GM19468 (cell line): ENCODE data around the gene PPARA.
"Not testable (repeated sequence)": the region's sequence is repeated elsewhere in the genome, so short reads cannot be mapped to it uniquely, and the experiment has no call there.

Experiments used
- ATAC-seq: cut with Tn5 transposase; IDR thresholded peaks from one replicate; pipeline ENCODE4 v1.9.1; 2021; ENCODE audit warnings: mild to moderate bottlenecking, moderate library complexity, moderate number of reproducible peaks; ENCODE audit not compliant: unreplicated experiment; ENCODE audit errors: extremely low read depth

PPARA gene

DNA sequence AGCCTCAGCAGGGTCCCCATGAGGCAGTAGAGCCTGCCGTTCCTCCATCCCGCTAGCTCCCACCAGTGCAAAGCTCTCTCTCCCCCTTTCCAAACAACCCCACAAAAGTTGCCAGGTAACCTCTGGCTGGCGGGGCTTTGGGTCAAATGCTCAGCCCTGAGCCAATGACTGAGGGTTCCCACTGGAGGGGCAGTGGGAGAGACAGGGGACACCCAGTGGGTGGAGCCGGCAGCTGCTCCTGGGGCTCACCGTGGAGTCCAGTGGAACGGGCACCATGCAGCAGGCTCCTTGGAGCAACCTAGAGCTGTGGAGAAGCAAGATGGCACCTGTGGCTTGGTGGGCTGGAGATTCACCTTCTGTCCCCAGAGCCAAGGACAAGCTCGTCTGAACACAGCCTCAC is 25.0 kb upstream of the PPARA start:
- no peak for ATAC-seq

DNA sequence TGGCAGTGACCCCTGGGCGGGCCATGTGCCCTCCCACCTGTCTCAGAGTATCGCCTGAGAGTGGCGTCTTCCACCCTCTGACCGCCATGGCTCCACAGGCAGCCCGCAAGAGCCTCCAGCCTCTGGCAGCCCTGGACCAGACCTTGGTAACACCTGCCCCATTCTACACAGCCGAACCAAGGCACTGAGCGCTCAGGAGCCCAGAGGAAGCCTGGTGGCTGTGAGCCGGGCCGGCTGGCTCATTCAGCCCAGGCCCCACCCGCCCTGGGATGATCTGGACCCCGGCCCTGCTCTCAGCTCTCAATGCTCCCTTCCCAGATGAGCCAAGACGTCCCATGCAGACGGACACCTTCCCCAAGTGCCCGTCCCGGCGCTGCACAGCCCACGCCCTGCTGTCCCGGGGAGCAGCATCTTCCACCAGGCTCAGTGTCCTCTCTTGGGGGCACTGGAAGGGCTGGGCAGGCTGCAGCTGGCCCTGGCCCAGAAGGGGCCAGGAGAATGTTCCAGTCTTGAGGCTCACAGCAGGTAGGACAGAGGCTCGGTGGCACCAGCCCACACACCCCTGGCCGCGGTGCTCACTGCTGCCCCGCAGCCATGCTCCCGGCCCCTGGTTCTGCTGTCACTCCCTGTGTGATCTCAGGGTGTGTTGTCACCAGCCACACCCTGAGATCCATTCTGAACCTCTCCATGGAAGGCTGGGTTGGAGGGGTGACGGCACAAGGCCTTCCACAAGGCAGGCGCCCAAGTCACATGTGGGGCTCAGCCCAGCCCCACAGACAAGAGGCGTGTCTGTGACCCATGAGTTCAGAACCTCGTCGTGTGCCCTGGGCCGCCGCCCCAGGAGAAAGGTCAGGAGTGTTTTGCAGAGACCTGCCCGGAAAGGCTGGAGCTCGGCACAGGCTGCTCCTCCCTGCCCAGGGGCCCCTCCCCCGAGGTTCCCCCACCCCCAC is 24.2 kb upstream of the PPARA start:
- ATAC-seq = no peak

DNA sequence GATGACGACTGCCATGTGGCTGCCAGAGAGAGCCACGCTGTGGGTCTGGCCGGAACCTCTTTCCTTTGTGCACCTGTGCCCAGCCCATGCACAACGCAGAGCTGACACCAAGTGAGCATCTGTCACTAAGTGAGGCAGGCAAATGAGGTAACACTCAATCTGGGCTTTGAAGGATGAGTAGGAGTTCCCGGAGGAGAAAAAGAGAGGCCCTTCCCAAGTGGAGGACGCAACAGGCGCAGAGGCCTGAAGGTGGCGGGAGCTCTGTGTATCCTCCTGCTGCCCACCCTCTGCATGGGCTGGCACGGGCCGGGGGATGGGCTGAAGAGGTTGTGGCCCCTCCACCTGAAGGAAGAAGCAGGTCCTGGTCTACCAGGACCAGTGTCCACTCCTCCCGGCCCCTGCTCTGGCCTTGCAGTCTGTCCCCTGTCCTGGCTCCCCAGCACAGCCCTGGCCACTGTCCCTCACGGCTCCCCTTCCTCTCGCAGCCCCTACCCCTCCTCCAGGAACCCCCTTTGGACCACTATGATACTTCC is 23.4 kb upstream of the PPARA start:
- ATAC-seq = no peak

DNA sequence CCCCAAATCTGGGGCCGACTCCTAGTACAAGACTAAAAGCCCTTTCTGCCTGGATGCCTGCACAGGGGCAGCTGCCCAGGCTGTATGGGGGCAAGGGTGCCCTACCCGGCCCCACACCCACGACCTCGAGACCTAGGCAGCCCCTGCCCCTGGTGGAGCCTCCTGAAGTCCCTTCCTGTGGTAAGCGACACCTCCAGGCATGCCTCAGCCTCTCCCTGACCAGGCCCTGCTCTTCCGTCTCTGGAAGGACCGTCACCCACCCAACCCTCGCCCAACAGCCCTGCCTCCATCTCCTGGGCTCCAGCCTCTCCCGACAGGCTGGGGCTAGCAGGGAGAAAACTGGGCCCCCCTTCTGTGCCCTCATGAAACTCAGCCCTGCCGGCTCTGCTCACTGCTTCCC is 22.8 kb upstream of the PPARA start:
- ATAC-seq = no peak

DNA sequence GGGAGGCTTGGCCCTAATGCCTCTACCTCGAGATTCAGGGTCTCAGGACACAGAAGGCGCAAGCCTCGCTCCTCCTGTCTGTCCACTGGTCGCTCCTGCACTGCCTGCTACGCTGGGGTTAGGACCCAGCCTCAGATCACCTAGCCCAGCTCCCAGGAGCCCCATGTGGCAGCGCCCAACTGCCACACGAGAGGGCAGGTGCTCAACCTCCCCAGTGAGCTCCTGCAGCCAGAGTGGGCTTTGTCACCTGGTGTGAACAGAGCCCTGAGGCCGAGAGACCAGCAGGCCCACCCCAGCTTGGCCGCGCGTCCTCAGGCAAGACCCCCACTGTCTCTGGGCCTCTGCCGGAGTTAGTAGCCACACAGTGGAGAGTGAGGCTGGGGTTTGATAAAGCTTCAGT is 21.7 kb upstream of the PPARA start:
- no peak for ATAC-seq

DNA sequence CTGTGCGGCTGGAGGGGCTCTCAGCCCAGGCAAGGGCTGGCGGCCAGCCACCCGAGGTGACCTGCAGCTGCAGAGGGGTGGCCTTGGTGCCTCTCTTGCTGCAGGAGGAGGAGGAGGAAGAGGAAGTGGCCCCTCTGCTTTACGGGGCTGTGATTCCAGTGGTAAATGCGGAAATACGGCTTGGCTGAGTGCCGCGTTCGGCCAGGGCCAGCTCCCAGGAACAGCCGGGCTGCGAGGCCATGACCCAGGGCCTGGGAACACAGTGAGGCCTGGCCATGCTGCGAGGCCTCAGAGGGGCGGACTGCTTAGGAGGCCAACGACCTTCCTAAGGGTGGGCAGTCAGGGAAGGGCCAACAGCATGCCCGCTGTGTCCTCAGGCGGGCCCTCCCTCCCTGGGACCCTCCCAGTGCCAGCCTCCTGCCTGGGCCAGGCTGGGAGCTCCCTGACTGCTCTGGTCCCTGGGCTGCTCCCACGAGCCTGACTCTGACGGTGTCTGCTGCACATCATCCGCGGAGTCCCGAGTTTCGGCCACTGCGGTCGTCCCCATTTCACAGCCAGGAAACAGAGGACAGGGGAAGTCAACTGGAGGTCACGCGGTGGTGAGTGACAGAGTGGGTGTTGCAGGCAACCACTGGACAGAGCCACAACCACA is 20.8 kb upstream of the PPARA start:
- no peak for ATAC-seq

DNA sequence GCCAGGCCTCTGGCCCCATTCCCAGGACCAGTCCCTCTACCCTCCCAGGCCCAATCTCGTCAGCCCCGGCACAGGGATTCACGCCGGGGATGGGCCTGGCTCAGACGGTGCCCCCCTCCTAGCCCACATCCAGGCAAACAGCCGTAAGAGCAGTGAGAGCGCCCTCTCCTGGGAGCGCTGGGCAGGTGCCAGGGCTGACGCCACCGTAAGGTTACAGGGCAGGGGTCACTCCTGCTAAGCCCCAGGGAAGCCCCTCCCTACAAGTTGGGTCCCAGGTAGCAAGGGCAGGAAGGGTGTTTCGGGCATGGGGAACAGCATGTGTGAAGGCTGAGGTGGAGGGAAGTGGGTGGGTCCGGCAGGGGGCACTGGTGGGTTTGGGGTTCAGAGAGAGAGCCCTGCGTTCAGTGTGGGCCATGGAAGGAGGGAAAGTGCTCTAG is 19.2 kb upstream of the PPARA start:
- no peak for ATAC-seq

DNA sequence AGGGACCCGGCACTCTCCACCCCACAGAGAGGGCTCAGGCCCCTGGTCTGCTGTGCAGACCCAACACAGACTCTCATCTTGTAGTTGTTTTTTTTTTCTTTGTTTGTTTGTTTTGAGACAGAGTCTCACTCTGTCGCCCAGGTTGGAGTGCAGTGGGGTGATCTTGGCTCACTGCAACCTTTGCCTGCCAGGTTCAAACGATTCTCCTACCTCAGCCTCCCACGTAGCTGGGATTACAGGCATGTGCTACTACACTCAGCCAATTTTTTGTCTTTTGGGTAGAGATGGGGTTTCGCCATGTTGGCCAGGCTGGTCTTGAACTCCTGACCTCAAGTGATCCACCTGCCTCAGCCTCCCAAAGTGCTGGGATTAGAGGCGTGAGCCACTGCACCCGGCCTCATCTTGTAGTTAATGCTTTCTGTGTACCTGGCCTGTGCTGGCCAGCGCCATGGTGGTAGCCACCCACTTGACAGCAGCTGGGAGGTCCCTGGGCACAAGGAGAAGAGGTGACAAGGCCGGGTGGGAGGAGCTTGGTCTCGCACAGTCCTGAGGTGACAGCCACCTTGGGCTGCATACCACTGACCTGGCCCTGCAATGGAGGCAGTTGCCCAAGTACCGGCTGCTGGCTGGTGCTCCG is 18.0 kb upstream of the PPARA start:
- not testable (repeated sequence) for ATAC-seq

DNA sequence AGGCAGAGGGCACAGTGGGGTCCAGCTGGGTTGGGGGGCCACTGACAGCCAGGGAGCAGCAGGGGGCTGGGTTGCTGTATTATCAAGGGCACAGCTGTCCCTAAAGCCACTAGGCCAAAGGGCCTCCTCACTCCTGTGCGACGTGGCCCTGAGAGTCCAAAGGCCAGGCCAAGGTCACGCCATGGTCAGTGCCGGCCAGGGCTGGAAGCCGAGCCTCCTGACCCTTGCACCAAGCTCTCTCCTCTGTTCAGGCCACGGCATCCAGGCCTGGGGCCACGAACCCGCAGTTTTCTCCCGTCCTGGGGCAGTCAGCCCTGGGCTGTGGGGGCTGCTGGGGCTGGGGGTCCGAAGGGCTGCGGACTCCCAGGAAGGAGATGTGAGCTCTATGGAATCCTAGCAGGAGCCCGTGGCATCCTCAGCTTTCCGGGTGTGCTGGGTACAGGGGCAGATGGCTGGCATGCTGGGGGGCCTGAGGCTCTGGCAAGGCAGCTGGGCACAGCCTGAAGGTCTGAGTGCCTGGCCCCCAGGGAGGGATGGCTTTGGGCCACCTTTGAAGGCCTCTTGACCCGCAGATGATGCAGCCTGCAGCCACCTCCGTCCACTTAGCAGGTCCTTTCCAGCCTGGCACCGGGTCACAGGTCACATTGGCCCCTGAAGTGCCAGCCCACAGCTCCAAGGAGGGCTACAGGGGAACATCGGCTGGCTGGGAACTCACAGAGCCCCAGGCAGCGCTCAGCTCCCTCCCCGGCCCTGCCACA is 17.3 kb upstream of the PPARA start:
- ATAC-seq = no peak

DNA sequence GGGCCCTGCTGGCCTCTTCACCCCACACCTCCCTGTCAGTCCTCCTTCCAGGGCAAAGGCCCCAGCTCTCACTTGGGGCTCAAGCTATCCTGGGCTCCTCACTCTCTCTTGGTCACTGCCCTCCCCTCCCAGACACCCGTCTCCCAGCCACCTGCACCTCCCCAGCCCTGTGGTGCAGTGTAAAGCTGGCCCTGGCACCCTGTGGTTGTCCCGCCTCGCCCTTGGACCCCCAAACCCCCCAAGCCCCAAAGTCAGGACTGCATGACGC is 16.8 kb upstream of the PPARA start:
- ATAC-seq = no peak

DNA sequence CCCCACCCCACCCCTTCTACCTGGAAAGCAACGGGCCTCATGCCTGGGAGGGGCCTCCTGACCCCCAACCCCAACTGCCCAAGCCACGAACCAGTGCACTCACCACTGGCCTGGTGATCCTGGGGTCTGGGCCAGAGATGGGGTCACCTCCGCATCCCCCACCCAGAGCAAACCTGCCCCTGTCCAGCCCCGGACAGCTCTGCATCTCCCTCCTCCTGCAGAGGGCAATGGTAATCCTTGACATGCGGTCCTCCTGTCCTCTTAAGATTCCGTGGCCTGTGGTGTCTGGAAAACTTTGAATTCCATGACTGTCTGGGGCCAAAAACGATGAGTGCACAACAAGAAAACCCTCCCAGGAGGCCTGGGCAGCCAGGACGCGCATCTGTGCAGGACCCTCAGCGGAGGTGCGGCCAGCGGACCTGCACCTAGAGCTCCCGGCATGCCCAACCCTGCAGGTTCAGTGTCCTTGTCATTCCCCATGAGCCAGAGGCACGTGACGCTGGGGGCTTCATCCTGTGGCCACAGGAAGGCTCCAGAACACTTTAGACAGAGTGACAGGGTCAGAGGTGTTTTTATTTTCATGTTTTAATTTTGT is 16.1 kb upstream of the PPARA start:
- no peak for ATAC-seq

DNA sequence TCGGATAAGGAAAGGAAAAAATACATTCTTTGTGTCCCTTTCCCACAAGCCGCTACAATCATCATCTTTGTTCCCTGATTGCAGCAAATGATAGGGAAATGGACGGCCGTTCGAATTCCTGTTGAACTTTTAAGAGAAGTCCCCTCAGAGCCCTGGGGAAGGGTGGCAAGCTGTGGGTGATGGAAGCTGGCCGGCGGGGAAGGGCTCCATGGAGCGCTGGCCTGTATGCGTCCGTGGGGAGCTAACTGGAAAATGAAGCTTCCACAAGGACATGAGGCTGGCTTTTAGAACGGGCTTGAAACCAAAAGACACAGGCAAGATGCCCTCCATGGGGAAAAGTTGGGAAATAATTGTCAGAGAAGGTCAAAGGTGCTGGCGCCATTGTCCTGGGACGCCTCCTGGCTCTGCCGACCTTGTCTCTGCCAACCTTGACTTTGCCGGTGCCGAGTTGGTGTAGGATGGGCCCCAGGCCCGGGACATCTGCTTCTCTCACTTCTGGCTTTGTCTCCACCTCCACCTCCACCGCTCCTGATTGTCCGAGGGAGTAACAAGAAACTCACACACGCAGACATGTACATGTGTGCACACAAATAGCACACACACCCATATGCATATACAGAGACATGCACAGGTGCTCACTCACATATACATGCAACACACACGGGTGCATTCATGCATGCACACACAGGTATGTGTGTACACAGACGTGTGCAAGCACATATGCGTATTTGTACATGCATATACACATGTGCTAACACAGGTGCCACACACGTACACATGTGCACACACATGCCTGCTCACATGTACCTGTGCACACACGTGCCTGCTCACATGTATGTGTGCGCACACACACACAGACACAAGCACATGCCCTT is 14.5 kb upstream of the PPARA start:
- no peak for ATAC-seq

DNA sequence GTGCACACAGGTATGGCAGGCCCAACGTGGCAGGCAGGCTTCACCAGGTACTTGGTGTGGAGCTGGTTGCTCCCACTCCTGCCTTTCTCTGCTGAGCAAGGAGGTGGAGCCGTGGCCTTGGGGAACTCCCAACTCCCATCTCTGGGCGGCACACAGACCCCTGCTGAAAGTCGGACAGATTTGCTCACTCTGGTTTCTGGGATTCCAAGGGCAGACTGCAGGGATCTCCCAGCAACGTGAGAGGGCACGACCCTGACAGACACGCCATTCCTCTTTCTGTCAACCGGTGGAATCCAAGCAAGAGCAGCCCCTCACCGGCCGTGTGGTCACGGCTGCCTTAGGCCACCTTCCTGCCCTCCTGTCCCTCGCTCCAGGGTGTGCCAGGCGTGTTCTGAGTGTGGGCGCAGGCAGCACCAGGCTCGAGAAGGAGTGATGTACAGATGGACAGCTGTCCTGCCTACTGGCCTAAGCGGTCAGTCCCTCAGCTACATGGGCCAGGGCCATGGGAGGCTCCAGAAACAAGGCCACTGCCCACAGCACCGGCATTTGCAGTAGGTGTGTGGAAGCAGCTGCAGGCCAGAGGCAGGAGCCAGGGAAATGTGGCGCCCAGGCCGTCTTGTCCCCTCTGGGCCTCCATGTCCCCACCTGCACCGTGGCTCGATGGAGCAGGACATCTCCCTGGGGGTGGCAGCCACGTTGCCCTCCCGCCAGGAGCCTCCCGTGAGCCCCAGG is 13.7 kb upstream of the PPARA start:
- ATAC-seq = no peak

DNA sequence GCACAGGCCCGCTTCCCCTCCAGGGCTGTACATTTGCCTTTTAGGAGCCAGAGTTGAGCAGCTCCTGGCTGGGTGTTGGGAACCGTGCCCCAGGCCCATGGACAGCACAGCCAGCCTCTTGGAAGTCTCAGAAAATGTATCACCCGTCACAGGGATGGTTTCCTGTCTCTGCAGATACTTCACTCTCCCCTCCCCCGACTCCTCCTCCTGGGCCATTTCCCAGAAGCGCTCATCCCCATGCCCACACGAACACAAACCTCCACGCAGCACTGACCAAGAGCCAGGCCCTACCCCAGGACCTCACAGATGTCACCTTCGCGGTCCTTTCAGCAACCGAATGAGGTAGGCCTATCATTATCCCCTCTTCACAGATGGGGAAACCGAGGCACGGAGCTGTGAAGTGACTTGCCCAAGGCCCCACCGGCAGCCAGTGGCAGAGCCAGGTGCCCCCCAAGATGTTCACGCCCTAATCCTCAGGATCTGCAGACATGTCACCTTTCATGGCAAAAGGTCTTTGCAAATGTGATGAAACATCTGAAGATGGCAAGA is 13.0 kb upstream of the PPARA start:
- no peak for ATAC-seq

DNA sequence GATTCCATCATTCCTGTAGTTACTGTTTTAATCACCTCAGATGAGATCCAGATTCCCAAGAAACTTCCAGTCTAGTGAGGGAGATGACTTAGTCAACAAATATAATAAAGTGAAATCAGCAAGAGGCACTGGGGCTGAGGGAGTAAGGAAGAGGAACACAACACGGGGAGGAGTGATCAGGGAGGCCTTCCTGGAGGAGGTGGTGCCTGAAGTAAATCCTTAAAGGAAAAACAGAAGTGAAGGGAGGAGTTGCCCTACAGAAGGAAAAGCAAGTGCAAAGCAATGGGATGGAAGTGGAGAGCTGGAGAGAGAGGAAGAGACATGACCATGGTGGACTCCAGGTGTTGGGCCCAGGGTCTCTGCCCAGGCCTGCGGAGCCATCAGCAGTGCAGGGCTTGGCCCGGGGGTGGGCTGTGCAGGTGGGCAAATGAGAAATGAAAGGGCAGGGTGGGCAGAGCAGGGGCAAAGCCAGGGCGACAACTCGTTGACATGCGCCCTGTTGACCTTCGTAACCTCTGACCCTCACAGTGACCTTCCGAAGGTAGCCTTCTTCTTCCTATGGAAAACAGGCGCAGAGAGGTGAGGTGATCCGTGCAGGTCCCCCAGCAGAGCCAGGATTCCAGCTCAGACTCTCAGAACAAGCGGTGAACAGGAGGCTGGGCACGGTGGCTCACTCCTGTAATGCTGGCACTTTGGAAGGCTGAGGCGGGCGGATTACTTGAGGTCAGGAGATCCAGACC is 12.1 kb upstream of the PPARA start:
- no peak for ATAC-seq

DNA sequence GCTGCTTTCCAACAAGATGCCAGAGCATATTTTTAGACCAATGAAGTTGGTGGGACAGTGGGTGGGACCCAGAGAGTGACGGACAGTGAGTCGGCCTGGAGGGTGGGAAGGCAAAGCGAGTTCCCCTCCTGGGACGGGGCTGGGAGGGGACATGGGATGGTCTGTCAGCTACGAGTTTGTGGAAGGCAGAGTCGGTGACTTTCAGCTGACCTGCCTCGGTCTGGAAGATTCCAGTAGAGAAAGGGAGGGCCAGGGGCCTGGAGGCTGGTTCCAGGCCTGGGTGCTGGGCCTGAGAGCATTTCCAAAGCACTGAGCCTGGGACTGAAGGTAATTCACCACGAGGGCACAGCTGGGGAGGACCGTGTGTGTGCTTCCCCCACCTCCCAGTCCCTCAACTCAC is 10.9 kb upstream of the PPARA start:
- not testable (repeated sequence) for ATAC-seq

DNA sequence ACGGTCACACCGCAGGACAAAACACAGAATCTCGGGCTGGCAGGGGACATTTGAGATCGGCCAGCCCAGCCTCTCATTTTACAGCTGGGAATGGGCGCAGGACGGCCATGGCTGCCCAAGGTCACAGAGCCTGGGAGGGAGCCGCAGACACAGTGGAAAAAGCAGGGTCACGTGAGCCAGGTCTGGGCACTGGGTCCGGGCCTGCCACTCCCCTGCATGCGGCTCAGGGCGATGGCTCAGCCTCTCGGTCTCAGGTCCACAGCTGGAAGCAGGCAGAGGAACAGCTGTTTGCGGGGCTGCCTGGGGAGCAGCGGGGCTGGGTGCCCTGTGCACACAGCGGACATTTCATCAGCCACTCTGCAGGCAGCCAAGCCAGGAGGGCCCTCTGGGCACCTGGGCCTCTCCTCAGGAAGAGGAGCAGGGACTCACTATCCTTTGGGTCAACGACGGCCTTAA is 10.4 kb upstream of the PPARA start:
- no peak for ATAC-seq
